Left lung (tissue), 10 donors: ENCODE data around the gene STIM1. TPM values are rescaled to one million over a fixed set of nuclear protein-coding genes. Genes with fewer than 3 reads are reported as not detected.

ENCODE experiments used
- ATAC-seq: fragments of 200-7000 bp; cut with Tn5 transposase; one replicate; pipeline ENCODE4 v1.9.1; 2020; ENCODE audit warnings: moderate library complexity
- DNase-seq, 4 donors: peaks; one replicate each; pipeline ENCODE4 v3.0.0-alpha.2; 2013 to 2020
- H3K27ac ChIP-seq, 2 donors: fragments of 200-600 bp; sonication (generic) in 1 of 2; one replicate each; pipeline versions ENCODE4 v1.5.0 to v1.8.0; 2020 to 2021
- H3K27me3 ChIP-seq, 2 donors: fragments of 200-600 bp; sonication (generic) in 1 of 2; one replicate each; pipeline versions ENCODE4 v1.5.0 to v1.8.0; 2020 to 2021
- H3K36me3 ChIP-seq, 2 donors: fragments of 200-600 bp; sonication (generic) in 1 of 2; one replicate each; pipeline versions ENCODE4 v1.5.0 to v1.8.0; 2020 to 2021
- H3K4me1 ChIP-seq, 2 donors: fragments of 200-600 bp; one replicate each; pipeline ENCODE4 v1.8.0; 2021
- H3K4me3 ChIP-seq, 2 donors: fragments of 200-600 bp; sonication (generic) in 1 of 2; one replicate each; pipeline versions ENCODE4 v1.5.0 to v1.8.0; 2020 to 2021; ENCODE audit warnings: mild to moderate bottlenecking in 1 of 2
- H3K9me3 ChIP-seq, 2 donors: fragments of 200-600 bp; sonication (generic) in 1 of 2; one replicate each; pipeline versions ENCODE4 v1.5.0 to v1.8.0; 2020 to 2021
- intact Hi-C, 2 donors: fragments of 100-400 bp; cut with DNase I; formaldehyde crosslinking; loops; one replicate each; pipeline versions ENCODE4 v1.11.2 to v1.14.2; 2022
- polyA plus RNA-seq, 6 donors: library from polyadenylated mRNA; unstranded; fragments of 120-200 nt; gene quantifications; one replicate each; pipeline ENCODE4 v1.2.1, GENCODE V29; 2013; ENCODE audit not compliant: insufficient read length in 6 of 6
- total RNA-seq, 2 donors: library from RNA; stranded (reverse); fragmentation: NEBNext Ultra II Directional; extraction: Animal tissue kit (Norgen Biotek cat#: 25700); gene quantifications; one replicate each; pipeline ENCODE4 v1.2.1, GENCODE V29; 2021
- TF ChIP-seq, protein P1 (sequence below), 2 donors: fragments of 200-600 bp; sonication (generic) in 1 of 2; IDR thresholded peaks; one replicate each; pipeline versions ENCODE4 v1.5.0 to v1.8.0; 2021; ENCODE audit warnings: antibody characterized with exemption in 2 of 2
- donor health status: DM: no; HTN: yes; CAD: no.
- donor health status: DM: no; HTN: no; CAD: no.

Gene STIM1
- total and polyA plus RNA-seq, 8 donors: 38.9 to 56.0 (median 49.8) TPM

DNA sequence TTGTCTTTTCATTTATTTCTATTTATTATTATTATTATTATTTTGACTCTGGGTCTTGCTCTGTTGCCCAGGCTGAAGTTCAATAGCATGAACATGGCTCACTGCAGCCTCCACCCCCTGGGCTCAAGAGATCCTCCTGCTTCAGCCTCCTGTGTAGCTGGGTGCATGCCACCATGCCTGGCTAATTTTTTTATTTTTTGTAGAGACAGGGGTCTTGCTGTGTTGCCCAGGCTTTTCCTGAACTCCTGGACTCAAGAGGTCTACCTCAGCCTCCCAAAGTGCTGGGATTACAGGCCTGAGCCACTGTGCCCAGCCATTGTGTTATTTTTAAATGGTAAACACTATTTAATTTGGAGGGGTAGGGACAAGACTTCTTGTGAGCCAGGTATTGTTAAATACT, 215.9 kb downstream of the STIM1 start:
- H3K27ac ChIP-seq: no peak overlapping the region
- intact Hi-C loops: loop anchor here in 1 of 2 donors (5.0 kb wide), 1 partner anchor 224 kb away; no protein-coding TSS in a partner anchor
- H3K27me3 ChIP-seq: no peaks in the 10 kb centered on the region
- DNase-seq (no peak), ATAC-seq (no peak)
- H3K9me3 ChIP-seq: no peaks in the 10 kb centered on the region
- peaks cover 0 to 31% of the 10 kb centered on the region in 2 donors for H3K4me1 ChIP-seq
- TF ChIP-seq, protein P1, sequence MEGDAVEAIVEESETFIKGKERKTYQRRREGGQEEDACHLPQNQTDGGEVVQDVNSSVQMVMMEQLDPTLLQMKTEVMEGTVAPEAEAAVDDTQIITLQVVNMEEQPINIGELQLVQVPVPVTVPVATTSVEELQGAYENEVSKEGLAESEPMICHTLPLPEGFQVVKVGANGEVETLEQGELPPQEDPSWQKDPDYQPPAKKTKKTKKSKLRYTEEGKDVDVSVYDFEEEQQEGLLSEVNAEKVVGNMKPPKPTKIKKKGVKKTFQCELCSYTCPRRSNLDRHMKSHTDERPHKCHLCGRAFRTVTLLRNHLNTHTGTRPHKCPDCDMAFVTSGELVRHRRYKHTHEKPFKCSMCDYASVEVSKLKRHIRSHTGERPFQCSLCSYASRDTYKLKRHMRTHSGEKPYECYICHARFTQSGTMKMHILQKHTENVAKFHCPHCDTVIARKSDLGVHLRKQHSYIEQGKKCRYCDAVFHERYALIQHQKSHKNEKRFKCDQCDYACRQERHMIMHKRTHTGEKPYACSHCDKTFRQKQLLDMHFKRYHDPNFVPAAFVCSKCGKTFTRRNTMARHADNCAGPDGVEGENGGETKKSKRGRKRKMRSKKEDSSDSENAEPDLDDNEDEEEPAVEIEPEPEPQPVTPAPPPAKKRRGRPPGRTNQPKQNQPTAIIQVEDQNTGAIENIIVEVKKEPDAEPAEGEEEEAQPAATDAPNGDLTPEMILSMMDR (IDR thresholded peaks at IDR 0.05): no peak
- H3K36me3 ChIP-seq: peaks cover 0 to 30% of the 10 kb centered on the region in 2 donors
- H3K4me3 ChIP-seq: no peak overlapping the region

DNA sequence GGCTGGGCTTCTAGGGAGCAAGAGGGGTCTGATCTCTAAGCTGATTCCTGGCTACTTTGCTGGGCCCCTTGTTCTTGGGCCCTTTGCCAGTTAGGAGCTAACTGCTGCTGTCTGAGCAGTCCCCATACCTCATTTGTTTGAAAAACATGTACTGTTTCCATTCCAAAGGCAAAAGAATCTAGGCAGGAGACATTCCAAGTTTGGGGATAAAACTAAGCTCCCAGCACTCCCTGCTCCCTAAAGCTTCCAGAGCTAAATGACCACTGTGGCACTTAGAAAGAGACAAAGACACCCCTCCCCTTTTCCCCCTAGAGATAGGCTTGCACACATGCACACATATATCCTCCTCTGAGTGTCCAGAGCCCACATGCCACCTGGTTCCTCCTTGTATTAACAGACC, 216.4 kb downstream of the STIM1 start:
- TF ChIP-seq, protein P1 (IDR thresholded peaks at IDR 0.05): no peak
- DNase-seq (peak in 1 of 4 donors; percentile 13), ATAC-seq (peak; percentile 21)
- intact Hi-C loops: loop anchor here in 1 of 2 donors (5.0 kb wide), 1 partner anchor 225 kb away; no protein-coding TSS in a partner anchor
- H3K27ac ChIP-seq: peak overlapping the region in 1 of 2 donors; percentile 30
- peaks cover 0 to 25% of the 10 kb centered on the region in 2 donors for H3K4me1 ChIP-seq
- H3K27me3 ChIP-seq: no peaks in the 10 kb centered on the region
- no peaks in the 10 kb centered on the region for H3K9me3 ChIP-seq
- H3K4me3 ChIP-seq: no peak overlapping the region
- peaks cover 0 to 30% of the 10 kb centered on the region in 2 donors for H3K36me3 ChIP-seq

DNA sequence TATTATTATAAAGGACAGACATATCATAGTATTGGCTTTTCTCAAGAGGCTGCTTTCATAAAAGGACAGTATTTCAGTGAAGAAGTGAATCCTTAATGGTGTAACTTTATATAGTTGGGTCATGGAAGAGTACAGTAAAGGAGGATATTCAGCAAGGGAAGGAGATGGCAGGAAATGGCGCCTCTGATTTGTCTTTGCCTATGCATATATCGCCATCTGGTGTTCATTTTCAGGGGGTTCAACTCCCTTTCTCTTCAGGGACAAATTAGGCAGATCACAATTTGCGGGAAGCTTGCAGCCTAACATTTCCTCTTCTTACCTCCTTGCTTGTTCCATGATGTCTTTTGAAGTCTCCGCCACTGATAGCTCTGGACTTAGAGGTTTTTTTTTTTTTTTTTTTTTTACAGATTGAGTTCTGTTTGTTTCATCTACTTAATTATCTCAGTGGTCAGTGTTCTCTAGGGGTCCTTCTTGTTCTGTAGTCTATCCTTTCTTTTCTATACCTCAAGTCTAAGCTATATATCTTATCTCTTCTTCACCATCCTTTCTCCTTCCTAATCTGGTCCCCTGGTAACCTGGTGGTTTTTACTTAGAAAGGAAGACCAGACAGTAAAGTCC, 217.3 kb downstream of the STIM1 start:
- peak; percentile 95 for ATAC-seq
- intact Hi-C loops: loop anchor here in 1 of 2 donors (5.0 kb wide), 1 partner anchor 225 kb away; no protein-coding TSS in a partner anchor
- no peaks in the 10 kb centered on the region for H3K27me3 ChIP-seq

DNA sequence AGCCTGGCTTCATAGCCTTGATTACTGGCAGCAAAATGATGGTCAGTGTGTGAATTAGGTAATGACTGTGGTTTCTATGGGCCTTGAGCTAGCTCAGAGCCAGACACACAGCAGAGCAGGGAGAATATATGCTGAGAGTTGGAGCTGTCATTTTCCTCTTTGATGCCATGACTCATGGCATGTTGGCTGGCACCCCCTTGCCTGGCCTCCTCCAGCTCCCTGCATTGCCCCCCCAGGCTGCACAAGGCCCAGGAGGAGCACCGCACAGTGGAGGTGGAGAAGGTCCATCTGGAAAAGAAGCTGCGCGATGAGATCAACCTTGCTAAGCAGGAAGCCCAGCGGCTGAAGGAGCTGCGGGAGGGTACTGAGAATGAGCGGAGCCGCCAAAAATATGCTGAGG, 218.8 kb downstream of the STIM1 start:
- Histone ChIP-seq H3K4me1 (peaks cover 0 to 13% of the 10 kb centered on the region in 2 donors), H3K4me3 (no peak overlapping the region), H3K36me3 (peaks cover 0 to 36% of the 10 kb centered on the region in 2 donors), H3K27me3 (no peaks in the 10 kb centered on the region), H3K27ac (no peak overlapping the region), H3K9me3 (no peaks in the 10 kb centered on the region)
- intact Hi-C loops: loop anchor here in 1 of 2 donors (5.0 kb wide), 1 partner anchor 227 kb away; no protein-coding TSS in a partner anchor
- ATAC-seq (no peak), DNase-seq (no peak)
- TF ChIP-seq, protein P1 (IDR thresholded peaks at IDR 0.05): no peak

More for the DNA sequence above, 217.3 kb downstream of the STIM1 start:
- Histone ChIP-seq H3K9me3 (no peaks in the 10 kb centered on the region), H3K4me1 (peaks cover 0 to 21% of the 10 kb centered on the region in 2 donors), H3K4me3 (no peak overlapping the region), H3K36me3 (peaks cover 0 to 30% of the 10 kb centered on the region in 2 donors), H3K27ac (no peak overlapping the region)
- peak in 2 of 4 donors; percentile 81 to 88 for DNase-seq
- TF ChIP-seq, protein P1 (IDR thresholded peaks at IDR 0.05): peak; percentile 75 to 90

DNA sequence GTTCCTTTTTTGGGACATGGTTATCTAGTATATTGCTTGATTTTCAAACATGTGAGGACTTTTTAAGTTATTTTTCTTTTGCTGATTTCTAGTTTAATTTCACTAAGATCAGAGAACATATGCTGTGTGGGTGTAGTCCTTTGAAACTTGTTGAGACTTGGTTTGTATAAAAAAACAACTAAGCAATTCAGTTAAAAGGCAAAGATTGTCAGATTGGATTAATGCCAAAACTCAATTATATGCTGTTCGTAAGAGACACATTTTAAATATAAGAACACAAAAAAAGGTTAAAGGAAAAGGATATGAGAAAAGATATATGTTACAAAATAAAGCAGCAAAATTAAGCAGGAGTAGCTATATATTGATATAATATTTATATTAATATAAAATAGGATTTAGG, 221.3 kb downstream of the STIM1 start:
- H3K4me1 ChIP-seq: peaks cover 0 to 9% of the 10 kb centered on the region in 2 donors
- H3K27ac ChIP-seq: no peak overlapping the region
- H3K4me3 ChIP-seq: no peak overlapping the region
- intact Hi-C loops: no loop called here
- no peaks in the 10 kb centered on the region for H3K27me3 ChIP-seq
- ATAC-seq (no peak), DNase-seq (no peak)
- H3K36me3 ChIP-seq: peaks cover 0 to 25% of the 10 kb centered on the region in 2 donors
- TF ChIP-seq, protein P1 (IDR thresholded peaks at IDR 0.05): no peak
- H3K9me3 ChIP-seq: no peaks in the 10 kb centered on the region
